Measurements from ENCODE around the gene RFX5.

DNA sequence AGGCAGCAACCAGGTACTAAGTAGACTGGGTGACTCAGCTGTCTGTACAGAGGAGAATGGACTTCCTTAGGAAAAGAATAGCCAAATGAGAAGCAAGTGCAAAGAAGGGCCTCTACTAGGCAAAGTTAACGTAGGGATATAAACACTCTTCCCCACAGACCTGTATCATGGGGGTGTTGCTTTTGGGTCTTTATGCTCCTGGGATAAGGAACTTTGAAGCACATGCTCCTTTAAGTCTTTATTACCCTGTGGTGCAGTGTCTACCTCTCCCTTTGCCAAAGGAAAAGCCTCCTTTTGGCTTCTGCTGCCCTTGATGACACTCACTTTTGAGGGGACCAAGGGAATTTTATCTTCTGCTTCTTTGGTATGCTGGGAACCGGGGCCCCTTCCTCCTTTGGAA lies 5.0 kb downstream of the RFX5 start:
- TF ChIP-seq JUNB (CRISPR knock-in tag; conservative IDR thresholded peaks at IDR 0.05) (no peak), PHF20 (IDR thresholded peaks at IDR 0.05; ENCODE audit: partially characterized antibody) (no peak)

Data from K562 (cell line).